ENCODE results near the gene MPPE1.
"Not testable (repeated sequence)": the region's sequence is repeated elsewhere in the genome, so short reads cannot be mapped to it uniquely, and the experiment has no call there.

MPPE1 gene

DNA sequence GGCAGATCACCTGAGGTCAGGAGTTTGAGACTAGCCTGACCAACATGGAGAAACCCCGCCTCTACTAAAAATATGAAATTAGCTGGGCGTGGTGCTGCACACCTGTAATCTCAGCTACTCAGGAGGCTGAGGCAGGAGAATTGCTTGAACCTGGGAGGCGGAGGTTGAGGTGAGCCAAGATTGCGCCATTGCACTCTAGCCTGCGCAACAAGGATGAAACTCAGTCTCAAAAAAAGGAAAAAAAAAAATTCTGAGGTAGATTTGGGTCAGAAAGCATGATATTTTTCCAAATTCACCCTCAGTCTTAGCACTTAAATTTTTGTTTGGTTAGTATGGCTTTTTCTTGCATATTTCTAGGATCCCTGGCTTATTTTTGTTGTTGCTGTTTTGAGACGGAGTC, 53.6 kb downstream of the MPPE1 start:
- not testable (repeated sequence) for DNase-seq

DNA sequence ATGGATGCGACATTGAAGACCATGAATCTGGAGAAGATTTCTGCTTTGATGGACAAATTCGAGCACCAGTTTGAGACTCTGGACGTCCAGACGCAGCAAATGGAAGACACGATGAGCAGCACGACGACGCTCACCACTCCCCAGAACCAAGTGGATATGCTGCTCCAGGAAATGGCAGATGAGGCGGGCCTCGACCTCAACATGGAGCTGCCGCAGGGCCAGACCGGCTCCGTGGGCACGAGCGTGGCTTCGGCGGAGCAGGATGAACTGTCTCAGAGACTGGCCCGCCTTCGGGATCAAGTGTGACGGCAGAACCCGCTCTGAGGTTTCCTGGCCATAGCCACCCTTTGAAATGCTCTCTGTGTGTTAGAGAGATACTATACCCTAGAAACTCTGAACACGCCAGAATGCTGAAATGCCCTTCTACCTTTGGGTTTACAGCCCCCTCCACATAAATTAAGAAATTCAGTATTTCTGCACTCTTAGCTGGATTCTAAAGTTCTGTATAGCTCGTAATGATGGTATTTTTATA, 56.2 kb downstream of the MPPE1 start:
- DNase-seq, result peak in 6 of 14 donors; percentile 6 to 54 (median 28)

- peak; percentile 66 to 97 (median 94) for DNase-seq
These were observed 56.8 kb downstream of the MPPE1 start, which contains the start of gene CHMP1B for GRCh38 chr18:11851146-11851805. Gene CHMP1B (plus strand): TSS chr18:11851413. CDS start chr18:11851512, 99 bp downstream.

GRCh38 chr18:11850821-11851145, 57.3 kb downstream of the MPPE1 start:
- no peak for DNase-seq

- peak; percentile 5 to 79 (median 52) for DNase-seq
These were observed 58.1 kb downstream of the MPPE1 start for GRCh38 chr18:11849841-11850634.

- DNase-seq, result no peak
These were observed 58.8 kb downstream of the MPPE1 start for GRCh38 chr18:11849279-11849678.

DNA sequence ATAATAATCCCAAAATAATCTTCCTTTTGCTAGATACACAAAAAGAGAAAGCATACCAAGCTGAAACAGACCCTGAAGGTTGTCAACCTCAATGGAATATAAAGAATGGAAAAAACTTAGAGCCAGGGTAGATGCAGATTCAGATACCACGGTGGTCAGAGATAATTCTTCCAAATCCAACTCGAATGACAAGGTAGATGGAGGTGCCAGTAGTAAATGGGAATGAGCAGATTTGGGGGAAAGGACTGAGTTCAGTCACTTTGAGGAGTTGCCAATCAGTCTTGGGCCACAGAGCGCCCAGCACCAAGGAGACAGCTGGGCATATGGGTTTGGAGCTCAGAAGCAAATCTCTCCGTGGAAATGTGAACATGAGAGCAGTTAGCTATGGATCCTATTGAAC, 60.3 kb downstream of the MPPE1 start:
- no peak for DNase-seq

DNA sequence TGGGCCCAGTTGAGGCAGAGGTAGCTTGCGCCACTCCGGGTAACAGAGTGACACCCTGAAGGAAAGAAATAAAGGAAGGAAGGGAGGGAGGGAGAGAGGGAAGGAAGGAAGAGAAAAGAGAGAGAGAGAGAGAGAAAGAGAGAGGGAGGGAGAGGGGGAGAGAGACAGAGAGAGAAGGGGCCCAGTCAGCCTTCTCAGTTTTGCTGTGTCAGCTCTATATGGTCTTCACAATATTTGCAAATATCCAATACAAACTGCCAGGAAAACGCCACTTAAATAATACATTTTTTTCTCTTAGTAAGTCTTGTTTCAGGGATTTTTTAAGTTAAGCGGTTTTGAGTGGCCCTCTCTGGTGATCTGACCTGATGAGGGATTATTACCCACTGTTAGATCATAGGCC, 62.5 kb downstream of the MPPE1 start:
- DNase-seq, result no peak

DNA sequence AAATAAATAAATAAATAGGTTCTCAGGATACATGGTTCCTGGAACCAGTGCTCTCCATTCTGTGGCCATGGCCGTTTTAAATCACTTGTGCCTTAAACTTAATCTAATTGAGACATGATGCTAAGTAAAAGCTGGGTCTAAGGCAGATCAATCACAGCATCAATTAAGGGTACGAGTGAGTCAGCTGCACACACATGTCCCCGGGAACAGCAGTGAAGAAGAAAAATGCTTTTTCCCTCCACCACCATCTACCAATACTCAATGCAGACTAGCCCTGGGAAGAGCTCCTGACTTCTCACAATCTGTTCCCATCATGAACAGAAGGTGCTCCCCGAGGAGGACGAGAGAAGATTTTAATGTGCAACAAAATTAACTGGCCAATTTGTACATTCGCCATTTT, 63.7 kb downstream of the MPPE1 start:
- DNase-seq, result no peak

- DNase-seq, result no peak
These were observed 65.6 kb downstream of the MPPE1 start for GRCh38 chr18:11842562-11842961.

DNA sequence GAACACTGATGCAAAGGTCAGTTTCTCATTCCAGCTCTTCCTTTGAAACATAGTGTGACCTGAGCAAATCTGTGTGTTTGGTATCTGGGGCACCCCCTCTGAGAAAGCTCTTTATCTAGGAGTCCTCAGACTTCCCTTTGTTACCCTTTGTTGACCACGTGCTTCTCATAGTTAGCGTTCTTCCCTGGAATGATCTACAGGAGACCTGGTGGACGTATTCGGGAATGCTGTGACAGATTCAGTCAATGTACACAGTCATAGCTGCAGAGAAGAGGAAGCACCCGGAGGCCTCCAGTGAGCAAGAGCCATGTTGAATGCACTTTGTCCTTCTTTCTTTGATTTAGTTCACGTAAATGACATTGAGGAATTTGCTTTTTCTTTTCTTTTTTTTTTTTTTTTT, 67.6 kb downstream of the MPPE1 start:
- no peak for DNase-seq

DNA sequence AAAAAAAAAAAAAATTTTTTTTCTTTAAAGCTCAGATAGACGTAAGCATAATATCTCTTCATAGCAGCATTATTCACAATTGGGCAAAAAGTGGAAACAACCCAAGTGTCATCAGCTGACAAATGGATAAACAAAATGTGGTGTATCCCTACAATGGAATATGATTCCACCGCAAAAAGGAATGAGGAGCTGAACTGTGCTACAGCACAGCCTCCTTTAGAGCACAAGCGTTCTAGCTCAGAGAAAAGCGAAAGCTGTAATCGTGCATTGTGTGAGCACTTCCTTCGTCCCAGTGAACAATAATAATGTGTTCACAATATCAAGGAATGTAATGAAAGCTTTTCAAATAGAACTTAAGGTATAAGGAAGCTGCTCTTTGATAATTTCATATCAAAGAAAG, 68.6 kb downstream of the MPPE1 start:
- no peak for DNase-seq

- DNase-seq, result no peak
These were observed 73.3 kb downstream of the MPPE1 start for GRCh38 chr18:11834772-11835171.
